H1 (cell line): ENCODE results near the gene HMGCS2. TPM values are rescaled to one million over a fixed set of nuclear protein-coding genes. Genes with fewer than 3 reads are reported as not detected.
A peak's percentile ranks its signal among the peaks of the same experiment; 100 is the strongest.

Experiments used
- CTCF ChIA-PET: fragments of 300-600 bp; sonication (Branson Sonifier 250); formaldehyde crosslinking; loops from one replicate; lab custom pipeline; 2021; ENCODE audit not compliant: partially characterized antibody; lab: Charles Lee
- POLR2A ChIA-PET: fragments of 300-600 bp; sonication (Branson Sonifier 250); formaldehyde crosslinking; loops from one replicate; lab custom pipeline; 2021; ENCODE audit warnings: inconsistent platforms; ENCODE audit not compliant: partially characterized antibody; lab: Charles Lee
- DNase-seq, 2 experiments: peaks; one replicate each; pipeline versions ENCODE4 v3.0.0 to v3.0.0-alpha.2; 2010 to 2022; ENCODE audit warnings: low spot score in 2 of 2, low read depth in 1 of 2, mixed read lengths in 1 of 2
- FAIRE-seq: peaks from 2 replicates; lab custom pipeline; 2011; peaks lifted over from hg19 to GRCh38; lab: Jason Lieb, UNC
- H2AFZ ChIP-seq: 2 replicates; pipeline ENCODE4 v1.8.1; 2012; ENCODE audit warnings: low read length, inconsistent platforms
- H2AK5ac ChIP-seq: 2 replicates; pipeline ENCODE4 v1.6.1; 2013; ENCODE audit warnings: low read depth, low read length
- H2BK120ac ChIP-seq: replicated peaks from 2 replicates; pipeline ENCODE3; 2013; ENCODE audit warnings: low read depth, low read length, inconsistent platforms
- H2BK12ac ChIP-seq: 2 replicates; pipeline ENCODE4 v1.6.1; 2013; ENCODE audit warnings: low read depth, low read length
- H2BK15ac ChIP-seq: 2 replicates; pipeline ENCODE4 v1.6.1; 2013; ENCODE audit warnings: low read length
- H2BK20ac ChIP-seq: 2 replicates; pipeline ENCODE4 v1.6.1; 2013; ENCODE audit warnings: low read length
- H2BK5ac ChIP-seq: 2 replicates; pipeline ENCODE4 v1.6.1; 2013; ENCODE audit warnings: low read depth, low read length
- H3K14ac ChIP-seq: 2 replicates; pipeline ENCODE4 v1.6.1; 2013; ENCODE audit warnings: inconsistent platforms; ENCODE audit not compliant: insufficient read length
- H3K18ac ChIP-seq: 2 replicates; pipeline ENCODE4 v1.6.1; 2013; ENCODE audit warnings: low read length; ENCODE audit errors: extremely low read depth
- H3K23ac ChIP-seq: 2 replicates; pipeline ENCODE4 v1.6.1; 2013; ENCODE audit warnings: inconsistent platforms; ENCODE audit not compliant: insufficient read length
- H3K23me2 ChIP-seq: 2 replicates; pipeline ENCODE4 v1.6.1; 2013; ENCODE audit warnings: low read depth, low read length
- H3K27ac ChIP-seq: 2 replicates; pipeline ENCODE4 v1.6.1; 2011; ENCODE audit warnings: low read depth, low read length, inconsistent platforms
- H3K27me3 ChIP-seq, 4 experiments: replicated peaks in 1 of 4; 1 replicate in 1 of 4; 2 replicates in 3 of 4; pipeline versions ENCODE4 v1.6.1 to v1.8.1; 2011 to 2013; ENCODE audit warnings: low read length in 3 of 4, mild to moderate bottlenecking in 3 of 4, inconsistent platforms in 2 of 4, mixed read lengths in 2 of 4, moderate library complexity in 1 of 4; ENCODE audit not compliant: control insufficient read depth in 3 of 4, insufficient read depth in 3 of 4; ENCODE audit errors: extremely low read depth in 1 of 4
- H3K36me3 ChIP-seq, 4 experiments: 2 replicates each; pipeline versions ENCODE4 v1.6.1 to v1.8.1; 2011 to 2013; ENCODE audit warnings: mild to moderate bottlenecking in 4 of 4, low read length in 3 of 4, moderate library complexity in 2 of 4, control low read depth in 1 of 4, inconsistent platforms in 1 of 4; ENCODE audit not compliant: insufficient read depth in 4 of 4, control insufficient read depth in 2 of 4
- H3K4ac ChIP-seq: replicated peaks from 2 replicates; pipeline ENCODE3; 2013; ENCODE audit warnings: low read length, low read depth, mixed read lengths, inconsistent platforms; ENCODE audit not compliant: insufficient read length
- H3K4me1 ChIP-seq, 4 experiments: replicated peaks in 1 of 4; 1 replicate in 1 of 4; 2 replicates in 3 of 4; pipeline versions ENCODE4 v1.6.1 to v1.8.1; 2011 to 2013; ENCODE audit warnings: low read length in 3 of 4, inconsistent platforms in 2 of 4, mixed read lengths in 1 of 4; ENCODE audit not compliant: insufficient read depth in 4 of 4, control insufficient read depth in 3 of 4
- H3K4me2 ChIP-seq, 2 experiments: 2 replicates each; pipeline versions ENCODE4 v1.6.1 to v1.8.1; 2011 to 2013; ENCODE audit warnings: low read depth in 2 of 2, low read length in 2 of 2, control low read depth in 1 of 2, inconsistent platforms in 1 of 2, mild to moderate bottlenecking in 1 of 2; ENCODE audit not compliant: insufficient read depth in 1 of 2
- H3K4me3 ChIP-seq, 4 experiments: fragments of 200-600, 300-600 bp in 1 of 4; sonication (generic), shearing (Covaris generic), sonication (Bioruptor Twin) in 1 of 4; 2 replicates each; pipeline versions ENCODE4 v1.5.1 to v1.8.1; 2011 to 2016; ENCODE audit warnings: low read length in 4 of 4, low read depth in 3 of 4, control low read depth in 2 of 4, inconsistent platforms in 2 of 4, mild to moderate bottlenecking in 2 of 4, mixed read lengths in 1 of 4, moderate library complexity in 1 of 4; ENCODE audit not compliant: insufficient read depth in 2 of 4; ENCODE audit errors: extremely low read depth in 1 of 4
- H3K56ac ChIP-seq: replicated peaks from 2 replicates; pipeline ENCODE3; 2013; ENCODE audit warnings: low read depth, mild to moderate bottlenecking, mixed read lengths, low read length, inconsistent platforms; ENCODE audit not compliant: insufficient read length
- H3K79me1 ChIP-seq: 2 replicates; pipeline ENCODE4 v1.6.1; 2013; ENCODE audit warnings: low read depth, low read length, control low read depth
- H3K79me2 ChIP-seq, 2 experiments: 2 replicates each; pipeline versions ENCODE4 v1.6.1 to v1.8.1; 2012 to 2013; ENCODE audit warnings: low read length in 2 of 2, mild to moderate bottlenecking in 2 of 2, inconsistent platforms in 1 of 2; ENCODE audit not compliant: insufficient read depth in 2 of 2, control insufficient read depth in 1 of 2
- H3K9ac ChIP-seq, 4 experiments: replicated peaks in 1 of 4; 1 replicate in 1 of 4; 2 replicates in 3 of 4; pipeline versions ENCODE4 v1.6.1 to v1.8.1; 2011 to 2013; ENCODE audit warnings: low read depth in 3 of 4, low read length in 3 of 4, control low read depth in 2 of 4, mild to moderate bottlenecking in 2 of 4, moderate library complexity in 2 of 4, inconsistent platforms in 1 of 4; ENCODE audit errors: extremely low read depth in 1 of 4
- H3K9me3 ChIP-seq, 2 experiments: 2 replicates each; pipeline versions ENCODE4 v1.6.1 to v1.8.1; 2012 to 2013; ENCODE audit warnings: mild to moderate bottlenecking in 2 of 2, moderate library complexity in 2 of 2, control low read depth in 1 of 2, inconsistent platforms in 1 of 2, low read depth in 1 of 2, low read length in 1 of 2, mixed read lengths in 1 of 2; ENCODE audit not compliant: insufficient read depth in 2 of 2
- H4K20me1 ChIP-seq, 2 experiments: replicated peaks in 1 of 2; 2 replicates each; pipeline versions ENCODE3 to v1.8.1; 2011 to 2013; ENCODE audit warnings: inconsistent platforms in 2 of 2, low read length in 2 of 2, mild to moderate bottlenecking in 1 of 2; ENCODE audit not compliant: insufficient read depth in 2 of 2, control insufficient read depth in 1 of 2
- H4K5ac ChIP-seq: 2 replicates; pipeline ENCODE4 v1.6.1; 2013; ENCODE audit warnings: low read length, low read depth, mixed read lengths, inconsistent platforms; ENCODE audit not compliant: insufficient read length
- H4K8ac ChIP-seq: 2 replicates; pipeline ENCODE4 v1.8.0; 2013; ENCODE audit warnings: mild to moderate bottlenecking, moderate library complexity, low read length, inconsistent platforms; ENCODE audit not compliant: insufficient read depth; ENCODE audit errors: extremely low read depth
- H4K91ac ChIP-seq: replicated peaks from 2 replicates; pipeline ENCODE3; 2013; ENCODE audit warnings: low read length, mixed read lengths, inconsistent platforms; ENCODE audit not compliant: insufficient read length
- CBX8 ChIP-seq: fragments of 300-800, 300-1000 bp; sonication (generic); IDR thresholded peaks from 2 replicates; pipeline ENCODE4 v1.7.1; 2016; ENCODE audit warnings: low read depth, low read length, borderline replicate concordance
- CHD1 ChIP-seq: IDR thresholded peaks from 2 replicates; pipeline ENCODE4 v1.6.1; 2012; ENCODE audit warnings: low read depth, low read length, improper control_type of control experiment
- CTCF ChIP-seq, 3 experiments: IDR thresholded peaks; 1 replicate in 2 of 3; 2 replicates in 1 of 3; pipeline versions ENCODE4 v1.5.1 to v1.6.1; 2011; ENCODE audit warnings: low read length in 3 of 3, mild to moderate bottlenecking in 3 of 3, inconsistent platforms in 2 of 3, low read depth in 1 of 3, moderate library complexity in 1 of 3; ENCODE audit not compliant: insufficient read depth in 1 of 3; ENCODE audit errors: control extremely low read depth in 1 of 3
- MAFK ChIP-seq: IDR thresholded peaks from 2 replicates; pipeline ENCODE4 v1.6.1; 2012; ENCODE audit warnings: low read depth, mild to moderate bottlenecking, improper control_type of control experiment, low read length
- NANOG ChIP-seq: IDR thresholded peaks from 2 replicates; pipeline ENCODE4 v1.6.1; 2011; ENCODE audit warnings: low read length, low read depth, mild to moderate bottlenecking, inconsistent platforms; ENCODE audit not compliant: insufficient read depth, poor library complexity, severe bottlenecking
- SP2 ChIP-seq: IDR thresholded peaks from 2 replicates; pipeline ENCODE4 v1.6.1; 2012; ENCODE audit warnings: mild to moderate bottlenecking, low read length, inconsistent platforms
- WGBS, 2 experiments: shearing (Covaris generic) in 1 of 2; methylation state at CpG; one replicate each; pipeline versions ENCODE4 v1.1.6 to v1.1.7; 2013 to 2015; ENCODE audit warnings: low lambda C conversion rate in 2 of 2, mixed read lengths in 2 of 2, inconsistent platforms in 1 of 2, low coverage in 1 of 2, missing lambda C conversion rate in 1 of 2; ENCODE audit not compliant: insufficient replicate concordance in 2 of 2, insufficient coverage in 1 of 2, insufficient read length in 1 of 2; ENCODE audit errors: extremely low coverage in 1 of 2, missing lambda C conversion rate in 1 of 2; 5-methylcytosine and 5-hydroxymethylcytosine counted together
- polyA plus RNA-seq, 7 experiments: library from polyadenylated mRNA; depleted of rRNA in 3 of 7; stranded (reverse) in 5 of 7; unstranded in 2 of 7; fragments of >200 nt in 5 of 7; fragments of 200-250 nt in 2 of 7; gene quantifications; 1 replicate in 5 of 7; 2 replicates in 1 of 7; 4 replicates in 1 of 7; pipeline versions ENCODE4 v1.2.1 to v1.2.3, GENCODE V29; 2011 to 2013; ENCODE audit warnings: missing spikeins in 2 of 7, mixed read lengths in 2 of 7
- total RNA-seq: library from RNA; stranded (reverse); fragmentation: NEBNext Ultra II Directional; extraction: Animal tissue kit (Norgen Biotek cat#: 25700); gene quantifications from 2 replicates; pipeline ENCODE4 v1.2.1, GENCODE V29; 2021
- TF ChIP-seq, protein P1 (sequence below): IDR thresholded peaks from 2 replicates; pipeline ENCODE4 v1.6.1; 2012; ENCODE audit warnings: inconsistent platforms
- TF ChIP-seq, protein P2 (sequence below): IDR thresholded peaks from 2 replicates; pipeline ENCODE4 v1.6.1; 2012; ENCODE audit warnings: low read length, inconsistent platforms

The HMGCS2 gene
- total and polyA plus RNA-seq, 2 of the 8 experiments (the other 6 are each of a cell fraction or from before 2014, with no cell fraction given) = not detected

GRCh38 chr1:119715542-119715941 lies 53.2 kb downstream of the HMGCS2 start:
- Histone ChIP-seq H3K79me1 (peaks cover 24% of the 10 kb centered on the region), H3K4me2 (peak overlapping the region; percentile 36 to 95), H3K27ac (peak overlapping the region; percentile 21; the same call in 1 of the 2 replicates), H2BK12ac (peak overlapping the region; percentile 61; the same call in 1 of the 2 replicates), H3K23ac (no peak overlapping the region), H2AFZ (no peak overlapping the region), H3K56ac (no peak overlapping the region), H2BK15ac (no peak overlapping the region), H3K4ac (peak overlapping the region; percentile 6), H2BK5ac (0 out of 2 replicates have a peak overlapping the region, but pooled peaks have one; percentile 48), H3K9me3 (no peaks in the 10 kb centered on the region), H3K4me3 (peak overlapping the region in 1 of 4 experiments; percentile 99; a peak in 2 of 8 replicates), H3K23me2 (peaks cover 12% of the 10 kb centered on the region), H3K36me3 (peaks cover 0 to 44% (median 7%) of the 10 kb centered on the region in 4 experiments; a peak in 5 of 8 replicates), H3K18ac (no peak overlapping the region), H4K8ac (no peak overlapping the region), H3K4me1 (peaks cover 18 to 30% (median 21%) of the 10 kb centered on the region in 4 experiments), H3K14ac (no peak overlapping the region), H3K27me3 (no peaks in the 10 kb centered on the region), H2BK20ac (no peak overlapping the region), H4K91ac (no peak overlapping the region), H2AK5ac (peak overlapping the region; percentile 42; the same call in 1 of the 2 replicates), H4K20me1 (peaks cover 48 to 55% of the 10 kb centered on the region in 2 experiments), H3K9ac (no peak overlapping the region), H3K79me2 (peaks cover 68 to 86% of the 10 kb centered on the region in 2 experiments), H4K5ac (no peak overlapping the region), H2BK120ac (no peak overlapping the region)
- DNase-seq (no peak), FAIRE-seq (no peak)
- ChIA-PET POLR2A (interaction anchor here (0.7 to 9.5 kb wide), 11 partner anchors 13 to 144 kb away, joined by 3 to 425 read pairs (median 37); partner anchors contain the start of gene ZNF697), CTCF (interaction anchor here (1.1 to 7.5 kb wide), 6 partner anchors 12 to 104 kb away, joined by 4 to 67 read pairs (median 6); no protein-coding TSS in a partner anchor)
- 76% methylated on average over 5 of the region's 5 CpGs; no CpG with 5 or more reads in 1 of the 2 experiments for WGBS, 2 experiments
- TF ChIP-seq CBX8 = no peak
- peak in 1 of 3 experiments; percentile 7; a peak in 1 of 4 replicates for TF ChIP-seq CTCF (IDR thresholded peaks at IDR 0.05; ENCODE audit: control extremely low read depth in 1 of 3, insufficient read depth in 1 of 3, low read depth in 1 of 3, low read length in 3 of 3)
- TF ChIP-seq CHD1 = no peak
- no peak for TF ChIP-seq NANOG
- TF ChIP-seq, protein P1, sequence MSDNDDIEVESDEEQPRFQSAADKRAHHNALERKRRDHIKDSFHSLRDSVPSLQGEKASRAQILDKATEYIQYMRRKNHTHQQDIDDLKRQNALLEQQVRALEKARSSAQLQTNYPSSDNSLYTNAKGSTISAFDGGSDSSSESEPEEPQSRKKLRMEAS = no peak
- TF ChIP-seq, protein P2, sequence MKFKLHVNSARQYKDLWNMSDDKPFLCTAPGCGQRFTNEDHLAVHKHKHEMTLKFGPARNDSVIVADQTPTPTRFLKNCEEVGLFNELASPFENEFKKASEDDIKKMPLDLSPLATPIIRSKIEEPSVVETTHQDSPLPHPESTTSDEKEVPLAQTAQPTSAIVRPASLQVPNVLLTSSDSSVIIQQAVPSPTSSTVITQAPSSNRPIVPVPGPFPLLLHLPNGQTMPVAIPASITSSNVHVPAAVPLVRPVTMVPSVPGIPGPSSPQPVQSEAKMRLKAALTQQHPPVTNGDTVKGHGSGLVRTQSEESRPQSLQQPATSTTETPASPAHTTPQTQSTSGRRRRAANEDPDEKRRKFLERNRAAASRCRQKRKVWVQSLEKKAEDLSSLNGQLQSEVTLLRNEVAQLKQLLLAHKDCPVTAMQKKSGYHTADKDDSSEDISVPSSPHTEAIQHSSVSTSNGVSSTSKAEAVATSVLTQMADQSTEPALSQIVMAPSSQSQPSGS = no peak
- TF ChIP-seq SP2 = no peak
- peak; percentile 56; the same call in 1 of the 2 replicates for TF ChIP-seq MAFK
